ENCODE data around the gene GABRA4. TPM values are rescaled to one million over a fixed set of nuclear protein-coding genes. Genes with fewer than 3 reads are reported as not detected.

Gene GABRA4
- not detected for total RNA-seq

DNA sequence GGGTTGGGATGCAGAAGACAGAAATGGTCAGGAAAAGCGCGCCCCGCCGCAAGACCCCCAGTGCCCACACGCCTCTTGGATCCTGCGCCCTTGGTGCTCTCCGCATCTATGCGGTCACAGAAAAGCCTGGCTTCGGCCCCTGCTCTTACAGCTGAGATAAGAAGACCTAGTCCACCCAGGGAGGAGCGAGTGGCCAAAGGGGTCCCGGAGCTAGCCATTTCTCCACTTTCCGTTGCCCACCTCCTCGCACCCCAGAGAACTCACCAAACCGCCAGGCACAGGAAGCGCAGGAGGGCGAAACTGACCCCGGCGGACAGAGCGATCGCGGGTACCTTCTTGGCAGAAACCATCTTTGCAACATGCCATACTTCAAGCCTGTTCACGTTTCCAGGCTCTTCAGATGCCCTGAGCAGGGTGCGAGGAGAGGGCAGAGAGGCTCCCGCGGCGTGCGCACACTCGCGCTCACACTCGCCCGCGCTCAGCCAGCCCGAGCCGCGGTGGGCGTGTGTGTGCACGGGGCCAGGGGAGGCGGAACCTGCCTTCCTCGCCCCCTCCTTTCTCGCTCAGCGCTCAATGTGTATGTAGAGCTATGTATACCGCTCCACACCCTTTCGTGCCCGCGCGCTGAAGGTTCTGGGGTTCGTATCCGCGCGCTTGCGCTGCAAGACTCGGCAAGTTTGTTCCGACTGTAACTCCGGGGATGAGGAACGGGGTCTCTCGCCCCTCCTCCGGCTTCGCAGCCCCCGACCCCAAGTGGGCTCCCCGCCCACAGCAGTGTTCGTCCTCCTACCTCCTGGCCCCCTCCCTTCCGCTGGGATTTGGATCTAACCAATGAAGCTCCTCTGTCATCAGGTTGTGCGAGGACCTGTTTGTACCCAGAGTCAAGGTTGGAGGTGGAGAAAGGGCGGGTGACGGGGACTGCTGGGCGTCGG, at the start of gene GABRA4:
GABRA4 (minus strand) TSS at position 507 of the 932 bp plus-strand sequence; CDS start at position 350, 157 bp downstream.
- DNase-seq (ENCODE audit: low read depth in 2 of 3, low spot score in 2 of 3): no peak

- no peak for DNase-seq (ENCODE audit: low read depth in 2 of 3, low spot score in 2 of 3)
Observed at GRCh38 chr4:47040828-47041227, 47.4 kb upstream of the GABRA4 start.

DNA sequence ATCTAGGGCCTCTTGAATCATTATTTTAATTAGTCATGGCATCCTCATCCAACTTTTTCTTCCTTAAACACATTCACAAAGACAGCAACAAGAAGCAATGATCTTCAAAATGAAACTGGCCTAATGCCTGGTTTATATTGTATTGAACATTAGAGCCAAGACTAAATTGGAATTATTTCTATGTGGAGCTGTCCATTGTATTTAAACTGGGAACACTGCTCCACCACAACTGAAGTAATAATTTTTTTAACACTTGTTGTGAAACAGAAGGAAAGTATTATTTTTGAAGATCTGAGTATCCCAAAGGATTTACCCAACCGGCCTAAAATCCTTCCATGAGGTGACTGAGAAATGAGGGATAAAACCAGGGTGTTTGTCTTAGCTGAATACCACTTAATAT, 44.9 kb upstream of the GABRA4 start:
- no peak for DNase-seq (ENCODE audit: low read depth in 2 of 3, low spot score in 2 of 3)

DNA sequence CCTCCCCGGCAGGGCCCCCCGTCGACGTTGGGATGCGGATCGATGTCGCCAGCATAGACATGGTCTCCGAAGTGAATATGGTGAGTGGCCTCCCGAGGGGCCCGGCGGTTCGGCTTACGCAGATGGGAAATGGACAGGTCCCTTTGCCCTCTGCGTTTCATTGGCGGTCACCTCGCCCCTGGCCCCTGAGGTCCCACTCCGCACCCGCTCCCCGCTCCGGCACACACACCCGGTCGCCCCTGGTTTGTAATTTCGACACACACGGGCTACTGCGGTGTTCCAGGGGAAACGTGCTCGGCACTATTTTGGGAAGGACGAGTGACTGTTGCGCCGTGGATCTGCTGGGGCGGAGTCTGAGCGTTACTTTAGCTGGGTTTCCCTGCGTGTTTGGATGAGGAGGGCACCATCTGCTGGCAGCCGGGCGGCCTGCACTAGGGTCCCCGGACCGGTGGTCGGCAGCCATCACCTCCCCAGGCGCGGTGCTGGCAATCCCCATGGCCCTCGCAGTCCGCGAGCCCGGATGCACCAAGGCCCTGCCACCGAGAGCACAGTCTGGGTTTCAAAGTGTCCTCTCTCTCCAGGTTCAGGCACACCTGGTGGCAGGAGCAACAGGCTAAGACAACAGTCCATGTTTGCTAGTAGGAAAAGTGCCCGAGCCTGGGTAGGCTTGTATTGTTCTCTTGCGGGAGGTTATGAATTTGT, 39.2 kb upstream of the GABRA4 start:
- peak in 2 of 3 donors; percentile 63 to 70 for DNase-seq (ENCODE audit: low read depth in 2 of 3, low spot score in 2 of 3)

GRCh38 chr4:47031751-47032404, 38.5 kb upstream of the GABRA4 start:
- peak in 2 of 3 donors; percentile 6 to 9 for DNase-seq (ENCODE audit: low read depth in 2 of 3, low spot score in 2 of 3)

DNA sequence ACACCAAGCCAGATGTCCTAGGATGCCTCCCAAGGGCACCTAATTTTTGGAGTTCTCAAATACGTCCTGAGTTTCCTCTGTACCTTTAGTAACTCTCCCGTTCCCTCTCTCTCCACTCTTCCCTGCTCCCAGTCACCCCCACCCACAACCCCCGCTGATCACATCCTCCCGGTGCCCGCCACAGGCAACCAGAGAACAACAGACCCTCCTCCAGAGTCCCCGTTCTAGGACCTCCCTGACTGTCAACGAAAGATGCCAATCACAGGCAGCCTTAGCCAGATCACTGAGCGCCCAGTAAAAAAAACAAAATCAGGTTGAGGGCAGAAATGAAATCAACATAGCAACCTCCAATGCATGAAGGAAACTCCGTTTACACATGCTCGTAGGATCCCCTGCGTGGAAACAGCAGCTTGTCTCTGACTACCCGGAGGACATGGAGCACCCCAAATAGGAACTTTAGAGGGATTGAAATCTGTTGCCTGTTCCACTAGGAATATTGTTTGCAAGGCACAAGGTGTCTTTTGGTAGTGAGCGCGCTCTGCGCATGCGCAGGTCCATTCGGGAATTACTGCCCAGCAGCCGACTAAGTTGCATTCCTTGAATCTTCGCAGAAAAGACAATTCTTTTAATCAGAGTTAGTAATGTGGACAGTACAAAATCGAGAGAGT, 37.8 kb upstream of the GABRA4 start, which contains the start of gene GABRB1:
GABRB1 (plus strand) TSS at position 557 of the 668 bp plus-strand sequence.
- peak in 2 of 3 donors; percentile 11 to 26 for DNase-seq (ENCODE audit: low read depth in 2 of 3, low spot score in 2 of 3)

DNA sequence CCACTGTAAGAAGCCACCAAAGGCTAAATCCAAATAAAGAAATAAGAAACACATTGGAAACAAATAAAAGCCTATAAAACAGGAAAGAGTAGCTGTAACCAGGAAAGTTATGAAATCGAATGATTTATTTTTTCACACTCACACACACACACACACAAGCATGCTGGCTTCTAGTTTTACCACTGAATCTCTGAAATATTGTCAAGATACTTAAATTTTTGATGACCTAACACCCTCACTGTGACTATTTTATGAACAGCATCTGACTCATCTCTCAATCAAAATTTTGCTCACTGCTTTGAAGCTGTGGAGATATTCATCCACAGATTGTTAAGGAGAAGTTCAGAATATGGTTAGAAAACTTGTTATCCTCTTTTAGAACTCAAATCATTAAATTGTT, 24.1 kb upstream of the GABRA4 start:
- no peak for DNase-seq (ENCODE audit: low read depth in 2 of 3, low spot score in 2 of 3)

GRCh38 chr4:47017081-47017480, 23.7 kb upstream of the GABRA4 start:
- DNase-seq (ENCODE audit: low read depth in 2 of 3, low spot score in 2 of 3): no peak

- no peak for DNase-seq (ENCODE audit: low read depth in 2 of 3, low spot score in 2 of 3)
Observed at GRCh38 chr4:47013373-47013772, 20.0 kb upstream of the GABRA4 start.

DNA sequence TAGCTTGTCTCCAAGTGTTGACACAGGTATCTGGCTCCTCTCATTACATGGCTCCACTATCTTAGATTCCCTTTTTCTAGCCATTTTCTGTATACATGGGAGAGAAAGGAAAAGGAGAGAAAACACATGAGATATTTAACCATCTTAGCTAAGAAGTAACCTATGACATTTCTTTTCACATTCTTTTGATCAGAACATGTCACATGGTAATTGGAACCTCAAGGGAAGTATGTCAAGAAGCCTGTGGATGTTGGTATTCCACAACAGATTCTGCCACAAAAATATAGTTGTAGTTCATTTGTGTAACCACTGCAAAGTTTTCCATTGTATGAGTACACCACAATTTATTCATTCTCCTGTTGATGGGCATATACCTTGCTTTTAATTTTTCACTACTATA, 19.3 kb upstream of the GABRA4 start:
- no peak for DNase-seq (ENCODE audit: low read depth in 2 of 3, low spot score in 2 of 3)

GRCh38 chr4:47010912-47011446, 17.6 kb upstream of the GABRA4 start:
- DNase-seq (ENCODE audit: low read depth in 2 of 3, low spot score in 2 of 3): peak in 1 of 3 donors; percentile 3

DNA sequence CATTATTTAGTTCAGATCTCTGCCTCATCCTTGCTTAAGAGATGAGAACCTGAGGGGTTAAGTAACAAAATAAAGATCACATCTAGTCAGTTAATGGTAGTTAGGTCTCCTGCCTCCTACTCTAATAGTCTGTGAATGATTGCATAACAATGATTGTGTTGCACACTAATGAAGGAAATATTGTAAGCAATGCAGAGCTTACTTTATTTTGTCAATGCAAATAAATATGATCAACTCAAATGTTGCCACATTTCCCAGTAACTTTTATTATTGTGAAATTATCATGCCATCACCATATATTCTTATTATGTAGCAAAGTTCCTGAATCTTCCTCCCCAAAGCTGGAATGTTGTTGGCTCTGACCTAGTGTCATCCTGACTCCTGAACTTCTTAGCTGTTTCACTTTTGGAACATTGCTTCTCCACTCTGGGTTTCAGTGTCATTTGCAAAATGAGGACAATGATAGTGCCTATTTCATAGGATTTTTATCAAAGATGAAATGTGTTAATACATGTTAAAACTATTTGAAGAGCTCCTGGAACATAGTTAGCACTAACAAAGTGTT, 17.0 kb upstream of the GABRA4 start:
- no peak for DNase-seq (ENCODE audit: low read depth in 2 of 3, low spot score in 2 of 3)

DNA sequence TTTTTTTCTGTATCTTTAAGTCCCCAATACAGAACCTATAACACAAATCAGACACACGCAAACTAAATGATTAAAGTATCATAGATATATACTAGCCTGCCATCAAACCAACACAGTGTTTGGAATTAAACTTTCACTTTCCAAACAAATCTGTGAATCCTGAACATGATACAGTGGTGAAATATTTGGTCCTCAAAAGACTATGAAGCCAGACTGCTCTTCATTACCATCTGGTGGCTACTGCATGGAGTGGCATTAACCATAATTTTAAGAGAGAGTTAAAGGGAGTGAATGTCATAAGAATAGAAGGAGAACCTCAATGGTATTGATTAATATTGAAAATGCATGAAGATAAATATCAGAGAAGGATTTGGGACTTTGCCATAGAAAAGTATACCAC, 9.2 kb upstream of the GABRA4 start:
- DNase-seq (ENCODE audit: low read depth in 2 of 3, low spot score in 2 of 3): peak in 1 of 3 donors; percentile 4

GRCh38 chr4:47000406-47000805, 7.0 kb upstream of the GABRA4 start:
- no peak for DNase-seq (ENCODE audit: low read depth in 2 of 3, low spot score in 2 of 3)

DNA sequence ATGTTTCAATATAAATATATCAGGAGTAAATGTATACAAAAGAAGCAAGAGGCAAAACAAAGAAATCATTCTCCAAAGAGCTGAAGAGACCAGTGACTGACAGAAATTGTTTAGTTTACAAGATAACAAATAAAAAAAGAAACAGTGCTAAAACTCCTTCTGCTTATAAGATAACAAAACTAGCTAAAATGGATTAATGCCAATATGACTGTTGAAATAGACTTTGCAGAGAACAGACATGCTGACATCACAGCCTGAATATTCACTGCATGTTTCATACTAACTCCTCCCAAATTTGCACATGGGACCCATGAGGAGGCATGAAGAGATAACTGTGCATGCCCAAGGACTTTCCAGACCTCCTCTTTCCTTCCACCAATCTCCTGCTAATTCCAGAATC, 6.2 kb upstream of the GABRA4 start:
- no peak for DNase-seq (ENCODE audit: low read depth in 2 of 3, low spot score in 2 of 3)

- peak in 1 of 3 donors; percentile 29 for DNase-seq (ENCODE audit: low read depth in 2 of 3, low spot score in 2 of 3)
Observed at GRCh38 chr4:46994007-46994405, 625 bp upstream of the GABRA4 start.

- no peak for DNase-seq (ENCODE audit: low read depth in 2 of 3, low spot score in 2 of 3)
Observed at GRCh38 chr4:46992338-46992737, 1.0 kb downstream of the GABRA4 start.

DNA sequence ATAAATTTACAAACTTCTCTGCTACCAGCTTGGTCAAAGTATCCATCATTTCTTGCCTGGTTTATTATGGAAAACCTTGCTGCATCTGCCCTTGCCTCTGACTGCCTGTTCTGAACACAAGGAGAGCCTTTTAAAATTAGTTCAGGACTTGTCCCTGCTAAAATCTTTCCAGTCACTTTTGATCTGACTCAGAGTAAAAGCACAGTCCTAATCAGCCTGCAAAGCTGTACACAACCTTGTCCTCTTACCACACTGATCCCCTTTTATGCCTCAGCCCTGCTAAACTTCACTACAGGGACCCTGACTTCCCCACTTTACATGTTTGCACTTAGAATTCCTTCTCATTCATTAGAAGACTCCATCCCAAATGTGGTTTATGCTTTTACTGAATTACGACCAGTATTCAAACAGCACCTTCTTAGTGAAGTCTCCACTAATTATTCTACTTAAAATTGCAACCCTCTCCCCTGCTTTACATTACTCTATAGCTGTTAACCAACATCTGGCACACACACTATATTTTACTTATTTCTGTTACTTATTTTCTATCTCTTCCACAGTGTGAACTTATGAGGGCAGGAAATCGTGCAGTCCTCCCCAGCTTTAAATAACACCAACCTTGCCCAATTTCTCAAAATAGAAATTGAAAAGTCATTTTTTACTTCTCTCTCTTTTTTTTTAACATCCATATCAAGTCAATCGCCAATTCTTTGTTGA, 6.3 kb downstream of the GABRA4 start:
- no peak for DNase-seq (ENCODE audit: low read depth in 2 of 3, low spot score in 2 of 3)

- no peak for DNase-seq (ENCODE audit: low read depth in 2 of 3, low spot score in 2 of 3)
Observed at GRCh38 chr4:46984781-46985180, 8.6 kb downstream of the GABRA4 start.
